ENCODE data around the gene ZSCAN30. TPM values are rescaled to one million over a fixed set of nuclear protein-coding genes. Genes with fewer than 3 reads are reported as not detected.

Gene ZSCAN30
- total RNA-seq, 3 donors from 2014 or later: 9.7 to 14.9 (median 14.3) TPM

DNA sequence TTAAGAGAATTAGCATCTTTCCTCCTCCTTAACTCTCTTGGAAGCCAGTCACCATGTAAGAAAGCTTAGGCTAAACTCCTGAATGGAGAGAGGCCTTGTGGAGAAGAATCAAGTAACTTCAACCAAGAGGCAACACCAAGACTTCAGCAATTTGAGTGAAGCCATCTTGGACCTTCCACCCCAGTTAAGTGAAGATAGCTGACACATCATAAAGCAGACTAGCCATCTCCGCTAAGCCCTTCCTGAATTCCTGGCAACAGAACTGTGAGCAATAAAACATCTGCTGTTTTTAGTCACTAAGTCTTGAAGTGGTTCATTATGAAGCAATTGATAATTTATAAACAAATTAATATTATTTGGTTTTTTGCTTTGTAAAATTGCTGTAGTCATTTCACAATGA is 50.7 kb downstream of the ZSCAN30 start:
- DNase-seq: no peak
- TF ChIP-seq, protein P1, sequence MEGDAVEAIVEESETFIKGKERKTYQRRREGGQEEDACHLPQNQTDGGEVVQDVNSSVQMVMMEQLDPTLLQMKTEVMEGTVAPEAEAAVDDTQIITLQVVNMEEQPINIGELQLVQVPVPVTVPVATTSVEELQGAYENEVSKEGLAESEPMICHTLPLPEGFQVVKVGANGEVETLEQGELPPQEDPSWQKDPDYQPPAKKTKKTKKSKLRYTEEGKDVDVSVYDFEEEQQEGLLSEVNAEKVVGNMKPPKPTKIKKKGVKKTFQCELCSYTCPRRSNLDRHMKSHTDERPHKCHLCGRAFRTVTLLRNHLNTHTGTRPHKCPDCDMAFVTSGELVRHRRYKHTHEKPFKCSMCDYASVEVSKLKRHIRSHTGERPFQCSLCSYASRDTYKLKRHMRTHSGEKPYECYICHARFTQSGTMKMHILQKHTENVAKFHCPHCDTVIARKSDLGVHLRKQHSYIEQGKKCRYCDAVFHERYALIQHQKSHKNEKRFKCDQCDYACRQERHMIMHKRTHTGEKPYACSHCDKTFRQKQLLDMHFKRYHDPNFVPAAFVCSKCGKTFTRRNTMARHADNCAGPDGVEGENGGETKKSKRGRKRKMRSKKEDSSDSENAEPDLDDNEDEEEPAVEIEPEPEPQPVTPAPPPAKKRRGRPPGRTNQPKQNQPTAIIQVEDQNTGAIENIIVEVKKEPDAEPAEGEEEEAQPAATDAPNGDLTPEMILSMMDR (IDR thresholded peaks at IDR 0.05): no peak
- H3K4me3 ChIP-seq: no peak overlapping the region
- intact Hi-C loops (cut with DNase I, micrococcal nuclease): loop anchor here in 1 of 2 donors (10.0 kb wide), 1 partner anchor 125 kb away; no protein-coding TSS in a partner anchor
- H3K9me3 ChIP-seq: no peaks in the 10 kb centered on the region
- no peak for ATAC-seq
- H3K4me1 ChIP-seq (ENCODE audit: low read depth): no peaks in the 10 kb centered on the region
- no peaks in the 10 kb centered on the region for H3K36me3 ChIP-seq (ENCODE audit: low read depth)

- H3K4me1 ChIP-seq (ENCODE audit: low read depth): no peaks in the 10 kb centered on the region
- no peaks in the 10 kb centered on the region for H3K9me3 ChIP-seq
- H3K4me3 ChIP-seq: no peak overlapping the region
- ATAC-seq: no peak
- intact Hi-C loops (cut with DNase I, micrococcal nuclease): loop anchor here in 1 of 2 donors (10.0 kb wide), 1 partner anchor 128 kb away; no protein-coding TSS in a partner anchor
- TF ChIP-seq, protein P1 (IDR thresholded peaks at IDR 0.05): no peak
- H3K36me3 ChIP-seq (ENCODE audit: low read depth): no peaks in the 10 kb centered on the region
- DNase-seq: no peak
These were observed 53.3 kb downstream of the ZSCAN30 start for GRCh38 chr18:35236571-35237363.

GRCh38 chr18:35231052-35231451 is 59.0 kb downstream of the ZSCAN30 start:
- no peaks in the 10 kb centered on the region for H3K36me3 ChIP-seq (ENCODE audit: low read depth)
- no peak overlapping the region for H3K4me3 ChIP-seq
- DNase-seq (peak; percentile 48 to 91 (median 80)), ATAC-seq (peak; percentile 96)
- TF ChIP-seq, protein P1 (IDR thresholded peaks at IDR 0.05): peak; percentile 92
- H3K4me1 ChIP-seq (ENCODE audit: low read depth): no peaks in the 10 kb centered on the region
- intact Hi-C loops (cut with DNase I, micrococcal nuclease): loop anchor here (5.0 to 10.0 kb wide), 2 partner anchors 121 to 134 kb away; no protein-coding TSS in a partner anchor
- no peaks in the 10 kb centered on the region for H3K9me3 ChIP-seq

- no peaks in the 10 kb centered on the region for H3K36me3 ChIP-seq (ENCODE audit: low read depth)
- intact Hi-C loops (cut with DNase I, micrococcal nuclease): no loop called here
- no peaks in the 10 kb centered on the region for H3K9me3 ChIP-seq
- H3K4me1 ChIP-seq (ENCODE audit: low read depth): no peaks in the 10 kb centered on the region
- TF ChIP-seq, protein P1 (IDR thresholded peaks at IDR 0.05): no peak
- ATAC-seq (no peak), DNase-seq (no peak)
- no peak overlapping the region for H3K4me3 ChIP-seq
These were observed 62.8 kb downstream of the ZSCAN30 start for GRCh38 chr18:35227254-35227653.

- intact Hi-C loops (cut with DNase I, micrococcal nuclease): no loop called here
- Histone ChIP-seq H3K36me3 (ENCODE audit: low read depth) (no peaks in the 10 kb centered on the region), H3K4me3 (no peak overlapping the region), H3K9me3 (no peaks in the 10 kb centered on the region), H3K4me1 (ENCODE audit: low read depth) (peaks cover 4% of the 10 kb centered on the region)
- no peak for DNase-seq
- TF ChIP-seq, protein P1 (IDR thresholded peaks at IDR 0.05): no peak
- ATAC-seq: no peak
These were observed 66.2 kb downstream of the ZSCAN30 start for GRCh38 chr18:35223797-35224196.

All from mucosa of descending colon (tissue), 3 donors.